ENCODE results near the gene TSTD1. TPM values are rescaled to one million over a fixed set of nuclear protein-coding genes. Genes with fewer than 3 reads are reported as not detected.

TSTD1 gene
- total and polyA plus RNA-seq, 2 experiments from 2014 or later: 36.3 to 102 TPM

DNA sequence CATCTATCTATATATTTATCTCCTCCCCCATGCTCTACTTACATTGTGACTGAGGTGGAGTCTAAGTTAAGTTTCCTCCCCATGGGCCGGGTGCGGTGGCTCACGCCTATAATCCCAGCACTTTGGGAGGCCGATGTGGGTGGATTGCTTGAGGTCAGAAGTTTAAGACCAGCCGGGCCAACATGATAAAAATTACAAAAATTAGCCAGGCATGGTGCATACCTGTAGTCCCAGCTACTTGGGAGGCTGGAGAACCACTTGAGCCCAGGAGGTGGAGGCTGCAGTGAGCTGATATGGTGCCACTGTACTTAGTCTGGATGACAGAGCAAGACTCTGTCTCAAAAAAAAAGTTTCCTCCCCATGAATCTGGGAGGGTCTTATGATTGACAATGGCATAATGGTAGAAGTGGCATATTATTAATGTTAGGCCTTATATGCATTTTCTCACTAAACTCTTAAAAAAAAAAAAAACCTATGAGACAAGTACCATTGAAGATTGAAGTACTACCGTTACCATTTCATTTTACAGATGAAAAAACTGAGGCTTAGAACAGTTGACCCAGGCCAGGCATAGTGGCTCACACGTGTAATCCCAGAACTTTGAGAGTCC is 29.1 kb downstream of the TSTD1 start:
- Histone ChIP-seq H2AFZ (no peak overlapping the region), H3K4me1 (ENCODE audit: insufficient read depth) (peaks cover 43% of the 10 kb centered on the region), H3K9me2 (replicated peaks; ENCODE audit: insufficient read depth) (no peaks in the 10 kb centered on the region), H3K4me2 (peak overlapping the region; percentile 20), H3K9me3 (ENCODE audit: low read depth) (no peaks in the 10 kb centered on the region), H3K27ac (peak overlapping the region; percentile 59), H3K27me3 (no peaks in the 10 kb centered on the region), H3K4me3 (no peak overlapping the region), H4K20me1 (ENCODE audit: insufficient read depth, poor library complexity, severe bottlenecking) (peaks cover 44% of the 10 kb centered on the region), H3K36me3 (replicated peaks; ENCODE audit: insufficient read depth, low read depth) (no peaks in the 10 kb centered on the region), H3K79me2 (peaks cover 90% of the 10 kb centered on the region)
- TF ChIP-seq, protein P1, sequence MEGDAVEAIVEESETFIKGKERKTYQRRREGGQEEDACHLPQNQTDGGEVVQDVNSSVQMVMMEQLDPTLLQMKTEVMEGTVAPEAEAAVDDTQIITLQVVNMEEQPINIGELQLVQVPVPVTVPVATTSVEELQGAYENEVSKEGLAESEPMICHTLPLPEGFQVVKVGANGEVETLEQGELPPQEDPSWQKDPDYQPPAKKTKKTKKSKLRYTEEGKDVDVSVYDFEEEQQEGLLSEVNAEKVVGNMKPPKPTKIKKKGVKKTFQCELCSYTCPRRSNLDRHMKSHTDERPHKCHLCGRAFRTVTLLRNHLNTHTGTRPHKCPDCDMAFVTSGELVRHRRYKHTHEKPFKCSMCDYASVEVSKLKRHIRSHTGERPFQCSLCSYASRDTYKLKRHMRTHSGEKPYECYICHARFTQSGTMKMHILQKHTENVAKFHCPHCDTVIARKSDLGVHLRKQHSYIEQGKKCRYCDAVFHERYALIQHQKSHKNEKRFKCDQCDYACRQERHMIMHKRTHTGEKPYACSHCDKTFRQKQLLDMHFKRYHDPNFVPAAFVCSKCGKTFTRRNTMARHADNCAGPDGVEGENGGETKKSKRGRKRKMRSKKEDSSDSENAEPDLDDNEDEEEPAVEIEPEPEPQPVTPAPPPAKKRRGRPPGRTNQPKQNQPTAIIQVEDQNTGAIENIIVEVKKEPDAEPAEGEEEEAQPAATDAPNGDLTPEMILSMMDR (IDR thresholded peaks at IDR 0.05; ENCODE audit: poor library complexity): no peak
- TF ChIP-seq EZH2 (IDR thresholded peaks at IDR 0.05; ENCODE audit: borderline replicate concordance) (no peak), EZH2phosphoT487 (IDR thresholded peaks at IDR 0.05; ENCODE audit: low read depth, severe bottlenecking, unreplicated experiment) (no peak)
- DNase-seq (ENCODE audit: low spot score): no peak
- WGBS (ENCODE audit: low lambda C conversion rate, missing lambda C conversion rate): 64% methylated on average over 7 of the region's 7 CpGs

DNA sequence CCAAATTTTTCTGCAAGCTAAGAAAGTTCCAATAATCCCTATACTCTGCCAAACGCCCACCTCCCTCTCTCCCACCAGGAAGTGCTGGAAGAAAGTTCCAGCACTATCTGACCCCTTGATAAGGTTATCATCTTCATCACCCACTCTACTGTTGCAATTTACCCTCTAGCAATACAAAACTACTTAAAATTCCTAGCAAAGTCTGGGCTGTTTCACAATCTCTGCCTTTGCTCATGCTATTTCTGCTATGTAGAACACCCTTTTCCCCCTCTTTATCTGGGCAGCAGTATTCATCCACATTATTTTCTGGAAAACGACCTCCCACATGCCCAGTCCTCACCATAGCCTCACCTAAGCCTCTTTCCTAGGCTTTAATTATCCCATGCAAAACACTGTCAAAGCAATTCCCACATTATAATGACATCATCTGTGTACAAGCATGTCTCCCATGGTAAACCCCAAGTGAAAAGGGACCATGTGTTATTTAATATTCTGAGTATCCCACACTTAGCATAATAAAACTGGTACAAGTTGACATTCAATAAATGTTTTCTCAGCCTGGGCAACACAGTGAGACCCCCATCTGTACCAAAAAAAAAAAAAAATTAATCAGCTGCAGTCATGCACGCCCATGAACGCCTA is 29.8 kb downstream of the TSTD1 start:
- Histone ChIP-seq H4K20me1 (ENCODE audit: insufficient read depth, poor library complexity, severe bottlenecking) (peaks cover 47% of the 10 kb centered on the region), H3K79me2 (peaks cover 94% of the 10 kb centered on the region), H3K27me3 (no peaks in the 10 kb centered on the region), H3K9me3 (ENCODE audit: low read depth) (no peaks in the 10 kb centered on the region), H3K36me3 (replicated peaks; ENCODE audit: insufficient read depth, low read depth) (no peaks in the 10 kb centered on the region), H3K9me2 (replicated peaks; ENCODE audit: insufficient read depth) (no peaks in the 10 kb centered on the region), H3K4me3 (no peak overlapping the region), H3K4me1 (ENCODE audit: insufficient read depth) (peaks cover 36% of the 10 kb centered on the region), H3K4me2 (peak overlapping the region; percentile 20), H3K27ac (peak overlapping the region; percentile 59), H2AFZ (no peak overlapping the region)
- TF ChIP-seq, protein P1 (IDR thresholded peaks at IDR 0.05; ENCODE audit: poor library complexity): no peak
- TF ChIP-seq EZH2 (IDR thresholded peaks at IDR 0.05; ENCODE audit: borderline replicate concordance): no peak
- no peak for TF ChIP-seq EZH2phosphoT487 (IDR thresholded peaks at IDR 0.05; ENCODE audit: low read depth, severe bottlenecking, unreplicated experiment)
- no peak for DNase-seq (ENCODE audit: low spot score)
- 44% methylated on average over 4 of the region's 4 CpGs for WGBS (ENCODE audit: low lambda C conversion rate, missing lambda C conversion rate)

DNA sequence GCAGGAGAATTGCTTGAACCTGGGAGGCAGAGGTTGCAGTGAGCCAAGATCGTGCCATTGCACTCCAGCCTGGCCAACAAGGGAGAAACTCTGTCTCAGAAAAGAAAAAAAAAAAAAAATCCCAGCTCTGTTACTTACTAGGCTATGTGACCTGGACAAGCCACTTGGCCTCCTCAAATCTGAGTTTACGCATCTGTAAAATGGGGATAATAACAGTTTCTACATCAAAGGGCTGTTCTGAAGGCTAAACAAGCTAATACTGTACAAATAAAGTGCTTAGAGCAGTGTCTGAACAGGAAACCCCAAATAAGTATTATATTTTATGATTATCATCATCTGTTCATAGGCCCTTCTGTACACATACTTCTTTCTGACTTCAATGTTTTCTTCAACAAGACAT is 31.4 kb downstream of the TSTD1 start:
- WGBS (ENCODE audit: low lambda C conversion rate, missing lambda C conversion rate): 100% methylated on average over 2 of the region's 2 CpGs
- Histone ChIP-seq H3K79me2 (peaks cover 96% of the 10 kb centered on the region), H3K36me3 (replicated peaks; ENCODE audit: insufficient read depth, low read depth) (no peaks in the 10 kb centered on the region), H3K9me2 (replicated peaks; ENCODE audit: insufficient read depth) (no peaks in the 10 kb centered on the region), H3K27me3 (no peaks in the 10 kb centered on the region), H2AFZ (no peak overlapping the region), H4K20me1 (ENCODE audit: insufficient read depth, poor library complexity, severe bottlenecking) (peaks cover 47% of the 10 kb centered on the region), H3K4me1 (ENCODE audit: insufficient read depth) (peaks cover 23% of the 10 kb centered on the region), H3K4me3 (no peak overlapping the region), H3K9me3 (ENCODE audit: low read depth) (no peaks in the 10 kb centered on the region), H3K4me2 (no peak overlapping the region), H3K27ac (no peak overlapping the region)
- TF ChIP-seq EZH2phosphoT487 (IDR thresholded peaks at IDR 0.05; ENCODE audit: low read depth, severe bottlenecking, unreplicated experiment) (no peak), EZH2 (IDR thresholded peaks at IDR 0.05; ENCODE audit: borderline replicate concordance) (no peak)
- TF ChIP-seq, protein P1 (IDR thresholded peaks at IDR 0.05; ENCODE audit: poor library complexity): no peak
- DNase-seq (ENCODE audit: low spot score): no peak

Measured in hepatocyte (in vitro differentiated cells).